Uterus (tissue), 4 donors: ENCODE results near the gene RBM38. TPM values are rescaled to one million over a fixed set of nuclear protein-coding genes. Genes with fewer than 3 reads are reported as not detected.

Experiments used
- DNase-seq, 2 donors: peaks; one replicate each; pipeline ENCODE4 v3.0.0-alpha.2; 2019 to 2020
- H3K27ac ChIP-seq, 2 donors: fragments of 200-600 bp; sonication (generic); 1 replicate in 1 of 2; 2 replicates in 1 of 2; pipeline ENCODE4 v1.5.1; 2016 to 2018
- H3K27me3 ChIP-seq, 2 donors: fragments of 200-600 bp; sonication (generic); one replicate each; pipeline ENCODE4 v1.5.1; 2018 to 2019; ENCODE audit warnings: control low read depth in 1 of 2
- H3K36me3 ChIP-seq, 2 donors: fragments of 200-600 bp; sonication (generic); one replicate each; pipeline ENCODE4 v1.5.1; 2019; ENCODE audit warnings: control low read depth in 1 of 2
- H3K4me1 ChIP-seq, 2 donors: fragments of 200-600 bp; sonication (generic); one replicate each; pipeline ENCODE4 v1.5.1; 2018 to 2019; ENCODE audit warnings: control low read depth in 1 of 2
- H3K4me3 ChIP-seq, 2 donors: fragments of 200-600 bp; sonication (generic); 1 replicate in 1 of 2; 2 replicates in 1 of 2; pipeline ENCODE4 v1.5.1; 2018 to 2019; ENCODE audit warnings: mild to moderate bottlenecking in 1 of 2
- H3K9me3 ChIP-seq, 2 donors: fragments of 200-600 bp; sonication (generic); one replicate each; pipeline ENCODE4 v1.5.1; 2019; ENCODE audit warnings: control low read depth in 1 of 2
- POLR2A ChIP-seq, 2 donors: fragments of 450-650 bp; IDR thresholded peaks; one replicate each; pipeline ENCODE4 v1.6.1; 2016; ENCODE audit warnings: antibody characterized with exemption in 2 of 2, mild to moderate bottlenecking in 1 of 2, moderate library complexity in 1 of 2
- intact Hi-C: fragments of 100-400 bp; cut with DNase I; formaldehyde crosslinking; loops from one replicate; pipeline ENCODE4 v1.15.1; 2023; ENCODE audit warnings: low total_unique reads
- total RNA-seq, 4 donors: library from RNA; depleted of rRNA in 3 of 4; stranded (reverse); fragments of >200 nt in 3 of 4; gene quantifications; one replicate each; pipeline versions ENCODE4 v1.1.0 to v1.2.4, GENCODE V29; 2014 to 2023
- TF ChIP-seq, protein P1 (sequence below), 4 experiments: fragments of 200-600 bp in 2 of 4; fragments of 450-650 bp in 2 of 4; sonication (generic) in 2 of 4; IDR thresholded peaks; one replicate each; pipeline ENCODE4 v1.5.1; 2016 to 2019; ENCODE audit warnings: antibody characterized with exemption in 4 of 4, mild to moderate bottlenecking in 2 of 4, moderate library complexity in 1 of 4
- donor health status: DM: yes; HTN: yes; CAD: no.

Gene RBM38
- total RNA-seq, 4 donors from 2014 or later: 1.2 to 48.6 (median 8.8) TPM

DNA sequence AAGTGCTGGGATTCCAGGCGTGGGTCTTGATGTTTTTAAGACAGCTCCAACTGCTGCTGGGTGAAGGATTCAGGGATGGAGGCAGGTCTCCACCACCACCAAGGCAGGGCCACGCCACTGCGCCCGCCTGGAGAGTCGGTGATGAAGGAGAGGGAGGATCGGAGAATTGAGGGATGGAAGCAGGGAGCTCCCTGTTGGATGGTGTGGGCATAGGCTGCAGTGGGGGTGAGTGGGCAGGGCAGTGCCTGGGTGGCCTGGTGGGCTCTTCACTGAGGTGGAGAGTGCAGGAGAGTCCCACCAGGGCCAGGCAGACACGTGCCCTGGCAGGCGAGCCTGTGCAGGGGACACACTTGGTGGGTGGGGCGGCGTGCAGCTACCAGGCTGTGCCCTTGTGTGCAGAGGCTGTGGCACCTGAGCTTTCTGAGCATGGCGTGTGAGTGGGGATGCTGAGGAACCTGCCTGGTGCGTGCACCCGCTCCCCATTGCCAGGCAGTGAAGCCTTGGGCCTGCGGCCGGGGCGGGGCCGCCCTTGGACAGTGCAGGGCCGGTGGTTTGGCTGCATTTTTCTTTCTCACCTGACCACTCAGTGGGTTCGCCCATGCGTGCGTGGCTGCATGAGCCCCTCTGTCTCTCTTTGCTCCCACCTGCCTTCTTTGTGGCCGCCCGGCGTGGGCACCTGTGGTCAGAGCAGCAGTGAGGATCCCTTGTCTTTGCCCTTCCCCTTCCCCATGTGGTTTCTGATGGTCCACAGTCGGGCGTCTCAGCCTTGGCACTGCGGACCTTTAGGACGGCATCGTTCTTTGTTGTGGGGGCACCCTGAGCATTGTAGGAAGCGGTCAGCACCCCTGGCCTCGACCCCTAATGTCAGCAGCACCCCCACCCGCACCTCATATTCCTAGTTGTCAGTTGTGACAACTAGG lies 11.3 kb downstream of the RBM38 start:
- no peaks in the 10 kb centered on the region for H3K9me3 ChIP-seq
- H3K4me1 ChIP-seq: peaks cover 0 to 27% of the 10 kb centered on the region in 2 donors
- no peaks in the 10 kb centered on the region for H3K36me3 ChIP-seq
- no peaks in the 10 kb centered on the region for H3K27me3 ChIP-seq
- DNase-seq: no peak
- H3K4me3 ChIP-seq: no peak overlapping the region
- intact Hi-C loops: no loop called here
- H3K27ac ChIP-seq: no peak overlapping the region
- TF ChIP-seq, protein P1, sequence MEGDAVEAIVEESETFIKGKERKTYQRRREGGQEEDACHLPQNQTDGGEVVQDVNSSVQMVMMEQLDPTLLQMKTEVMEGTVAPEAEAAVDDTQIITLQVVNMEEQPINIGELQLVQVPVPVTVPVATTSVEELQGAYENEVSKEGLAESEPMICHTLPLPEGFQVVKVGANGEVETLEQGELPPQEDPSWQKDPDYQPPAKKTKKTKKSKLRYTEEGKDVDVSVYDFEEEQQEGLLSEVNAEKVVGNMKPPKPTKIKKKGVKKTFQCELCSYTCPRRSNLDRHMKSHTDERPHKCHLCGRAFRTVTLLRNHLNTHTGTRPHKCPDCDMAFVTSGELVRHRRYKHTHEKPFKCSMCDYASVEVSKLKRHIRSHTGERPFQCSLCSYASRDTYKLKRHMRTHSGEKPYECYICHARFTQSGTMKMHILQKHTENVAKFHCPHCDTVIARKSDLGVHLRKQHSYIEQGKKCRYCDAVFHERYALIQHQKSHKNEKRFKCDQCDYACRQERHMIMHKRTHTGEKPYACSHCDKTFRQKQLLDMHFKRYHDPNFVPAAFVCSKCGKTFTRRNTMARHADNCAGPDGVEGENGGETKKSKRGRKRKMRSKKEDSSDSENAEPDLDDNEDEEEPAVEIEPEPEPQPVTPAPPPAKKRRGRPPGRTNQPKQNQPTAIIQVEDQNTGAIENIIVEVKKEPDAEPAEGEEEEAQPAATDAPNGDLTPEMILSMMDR (IDR thresholded peaks at IDR 0.05): no peak
- TF ChIP-seq POLR2A (IDR thresholded peaks at IDR 0.05): no peak

DNA sequence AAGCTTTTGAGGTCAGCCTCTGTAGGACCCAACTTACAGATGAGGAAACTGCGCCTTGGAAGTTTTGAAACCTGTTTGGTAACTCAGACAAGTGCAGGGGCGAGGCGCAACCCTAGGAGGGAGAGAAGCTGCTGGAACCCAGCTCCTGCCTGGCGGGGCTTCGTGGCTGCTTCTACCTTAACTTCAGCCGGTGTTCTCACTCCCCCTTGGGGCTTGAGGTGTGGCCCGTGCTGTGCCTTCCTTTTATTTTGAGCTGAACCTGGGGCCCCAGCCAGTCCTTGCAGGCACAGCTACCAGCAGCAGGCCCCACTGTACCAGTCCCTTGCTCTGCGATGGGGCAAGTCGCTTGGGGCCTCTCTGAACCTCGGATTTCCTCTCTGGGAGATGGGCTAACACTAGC lies 12.0 kb downstream of the RBM38 start:
- intact Hi-C loops: no loop called here
- Histone ChIP-seq H3K9me3 (no peaks in the 10 kb centered on the region), H3K27me3 (no peaks in the 10 kb centered on the region), H3K36me3 (no peaks in the 10 kb centered on the region), H3K4me1 (peaks cover 0 to 22% of the 10 kb centered on the region in 2 donors), H3K4me3 (no peak overlapping the region), H3K27ac (no peak overlapping the region)
- no peak for DNase-seq
- TF ChIP-seq POLR2A (IDR thresholded peaks at IDR 0.05): no peak
- TF ChIP-seq, protein P1 (IDR thresholded peaks at IDR 0.05): no peak

DNA sequence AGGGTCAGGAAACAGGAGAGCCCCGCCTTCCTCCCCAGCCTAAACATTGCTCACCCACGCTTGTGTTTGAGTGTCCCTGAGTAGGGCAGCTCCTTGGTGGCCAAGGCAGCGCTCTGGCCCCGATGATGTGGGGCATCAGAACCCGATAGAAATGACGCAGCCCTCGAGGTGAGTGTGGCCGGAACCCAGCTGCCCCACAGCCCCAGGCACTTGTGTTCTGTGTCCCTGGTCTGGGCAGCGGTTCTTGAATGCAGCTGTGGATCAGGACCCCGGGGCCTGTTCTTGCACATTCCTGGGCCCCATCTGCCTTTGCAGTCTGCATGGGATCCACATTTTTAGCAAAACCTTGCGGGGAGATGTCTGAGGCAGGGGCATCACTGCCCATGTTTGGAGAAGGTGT lies 12.8 kb downstream of the RBM38 start:
- TF ChIP-seq, protein P1 (IDR thresholded peaks at IDR 0.05): no peak
- TF ChIP-seq POLR2A (IDR thresholded peaks at IDR 0.05): no peak
- H3K27ac ChIP-seq: no peak overlapping the region
- H3K4me3 ChIP-seq: no peak overlapping the region
- no peaks in the 10 kb centered on the region for H3K36me3 ChIP-seq
- no peaks in the 10 kb centered on the region for H3K27me3 ChIP-seq
- intact Hi-C loops: no loop called here
- no peak for DNase-seq
- no peaks in the 10 kb centered on the region for H3K9me3 ChIP-seq
- peaks cover 0 to 14% of the 10 kb centered on the region in 2 donors for H3K4me1 ChIP-seq

DNA sequence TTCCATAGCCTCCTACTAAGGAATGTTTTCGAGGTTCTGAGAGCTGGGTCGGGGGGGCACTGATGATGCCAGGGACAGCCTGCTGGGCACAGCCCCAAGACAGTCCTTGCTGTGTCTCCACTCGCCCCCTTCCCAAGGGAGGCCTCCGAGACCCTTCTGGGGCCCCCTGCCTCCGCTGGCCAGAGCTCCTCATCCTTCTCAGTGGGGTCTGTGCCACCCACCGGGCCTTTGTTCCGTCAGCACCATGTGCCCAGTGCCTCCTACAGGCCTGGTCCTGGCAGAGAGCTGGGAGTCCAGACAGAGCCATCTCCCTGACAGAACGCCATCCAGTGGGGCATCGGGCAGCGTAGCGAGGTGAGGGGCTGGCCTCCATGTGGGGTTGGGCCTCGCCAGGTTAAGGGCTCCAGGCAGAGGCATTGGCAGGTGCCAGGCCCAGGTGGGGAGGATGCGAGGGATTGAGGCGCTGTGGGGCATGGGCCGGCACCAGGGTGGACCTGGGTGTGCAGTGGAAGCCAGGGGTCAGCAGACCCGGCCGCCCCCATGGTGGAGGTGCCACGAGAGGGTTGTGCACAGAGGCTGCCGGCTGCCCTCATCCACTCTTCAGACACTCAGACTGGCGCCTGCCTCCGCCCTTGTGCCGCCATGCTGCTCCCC lies 13.3 kb downstream of the RBM38 start:
- Histone ChIP-seq H3K4me1 (peaks cover 0 to 9% of the 10 kb centered on the region in 2 donors), H3K4me3 (no peak overlapping the region), H3K36me3 (no peaks in the 10 kb centered on the region), H3K27ac (no peak overlapping the region), H3K9me3 (no peaks in the 10 kb centered on the region), H3K27me3 (no peaks in the 10 kb centered on the region)
- DNase-seq: no peak
- intact Hi-C loops: no loop called here
- TF ChIP-seq, protein P1 (IDR thresholded peaks at IDR 0.05): no peak
- no peak for TF ChIP-seq POLR2A (IDR thresholded peaks at IDR 0.05)
